ENCODE measurements around the gene FRYL. TPM values are rescaled to one million over a fixed set of nuclear protein-coding genes. Genes with fewer than 3 reads are reported as not detected.
"Not testable (repeated sequence)": the region's sequence is repeated elsewhere in the genome, so short reads cannot be mapped to it uniquely, and the experiment has no call there.

Gene FRYL
- total and polyA plus RNA-seq, 2 experiments from 2014 or later = 15.7 to 82.3 TPM

GRCh38 chr4:48804584-48805301 is 24.7 kb upstream of the FRYL start:
- no peak for TF ChIP-seq EZH2phosphoT487 (IDR thresholded peaks at IDR 0.05; ENCODE audit: low read depth, severe bottlenecking, unreplicated experiment)
- Histone ChIP-seq H3K9me3 (ENCODE audit: low read depth) (no peaks in the 10 kb centered on the region), H3K4me3 (no peak overlapping the region), H3K27ac (no peak overlapping the region), H3K27me3 (no peaks in the 10 kb centered on the region), H3K9me2 (replicated peaks; ENCODE audit: insufficient read depth) (no peaks in the 10 kb centered on the region), H3K79me2 (no peaks in the 10 kb centered on the region), H3K4me1 (ENCODE audit: insufficient read depth) (no peaks in the 10 kb centered on the region), H2AFZ (no peak overlapping the region), H4K20me1 (ENCODE audit: insufficient read depth, poor library complexity, severe bottlenecking) (no peaks in the 10 kb centered on the region), H3K4me2 (no peak overlapping the region), H3K36me3 (replicated peaks; ENCODE audit: insufficient read depth, low read depth) (no peaks in the 10 kb centered on the region)
- WGBS (ENCODE audit: low lambda C conversion rate, missing lambda C conversion rate) = 91% methylated on average over 8 of the region's 8 CpGs
- DNase-seq (ENCODE audit: low spot score) = no peak

GRCh38 chr4:48801016-48801715 is 21.1 kb upstream of the FRYL start:
- 70% methylated on average over 3 of the region's 3 CpGs for WGBS (ENCODE audit: low lambda C conversion rate, missing lambda C conversion rate)
- Histone ChIP-seq H3K4me1 (ENCODE audit: insufficient read depth) (no peaks in the 10 kb centered on the region), H4K20me1 (ENCODE audit: insufficient read depth, poor library complexity, severe bottlenecking) (no peaks in the 10 kb centered on the region), H2AFZ (no peak overlapping the region), H3K79me2 (no peaks in the 10 kb centered on the region), H3K4me2 (no peak overlapping the region), H3K9me2 (replicated peaks; ENCODE audit: insufficient read depth) (no peaks in the 10 kb centered on the region), H3K9me3 (ENCODE audit: low read depth) (no peaks in the 10 kb centered on the region), H3K27ac (no peak overlapping the region), H3K4me3 (no peak overlapping the region), H3K36me3 (replicated peaks; ENCODE audit: insufficient read depth, low read depth) (no peaks in the 10 kb centered on the region), H3K27me3 (no peaks in the 10 kb centered on the region)
- no peak for DNase-seq (ENCODE audit: low spot score)
- TF ChIP-seq EZH2phosphoT487 (IDR thresholded peaks at IDR 0.05; ENCODE audit: low read depth, severe bottlenecking, unreplicated experiment) (no peak), EZH2 (IDR thresholded peaks at IDR 0.05; ENCODE audit: borderline replicate concordance) (no peak), CTCF (IDR thresholded peaks at IDR 0.05; ENCODE audit: poor library complexity) (no peak)

GRCh38 chr4:48800155-48800554 is 20.1 kb upstream of the FRYL start:
- H3K79me2 ChIP-seq; H3K4me3 ChIP-seq; H3K4me1 ChIP-seq (ENCODE audit: insufficient read depth); H3K4me2 ChIP-seq; H3K27me3 ChIP-seq; H2AFZ ChIP-seq; H3K36me3 ChIP-seq (replicated peaks; ENCODE audit: insufficient read depth, low read depth); H4K20me1 ChIP-seq (ENCODE audit: insufficient read depth, poor library complexity, severe bottlenecking); DNase-seq (ENCODE audit: low spot score); H3K9me3 ChIP-seq (ENCODE audit: low read depth); H3K9me2 ChIP-seq (replicated peaks; ENCODE audit: insufficient read depth); H3K27ac ChIP-seq: not testable (repeated sequence)
- 89% methylated on average over 2 of the region's 2 CpGs for WGBS (ENCODE audit: low lambda C conversion rate, missing lambda C conversion rate)

- no peaks in the 10 kb centered on the region for H3K27me3 ChIP-seq
- DNase-seq (ENCODE audit: low spot score) = no peak
- no peak overlapping the region for H3K27ac ChIP-seq
- H2AFZ ChIP-seq = no peak overlapping the region
- H4K20me1 ChIP-seq (ENCODE audit: insufficient read depth, poor library complexity, severe bottlenecking) = no peaks in the 10 kb centered on the region
- no peaks in the 10 kb centered on the region for H3K4me1 ChIP-seq (ENCODE audit: insufficient read depth)
- no peaks in the 10 kb centered on the region for H3K9me3 ChIP-seq (ENCODE audit: low read depth)
- no peaks in the 10 kb centered on the region for H3K9me2 ChIP-seq (replicated peaks; ENCODE audit: insufficient read depth)
- no peak for TF ChIP-seq CTCF (IDR thresholded peaks at IDR 0.05; ENCODE audit: poor library complexity)
- TF ChIP-seq EZH2phosphoT487 (IDR thresholded peaks at IDR 0.05; ENCODE audit: low read depth, severe bottlenecking, unreplicated experiment) = no peak
- TF ChIP-seq EZH2 (IDR thresholded peaks at IDR 0.05; ENCODE audit: borderline replicate concordance) = no peak
- WGBS (ENCODE audit: low lambda C conversion rate, missing lambda C conversion rate) = 66% methylated on average over 2 of the region's 2 CpGs
- H3K4me2 ChIP-seq = no peak overlapping the region
- H3K79me2 ChIP-seq = no peaks in the 10 kb centered on the region
- no peaks in the 10 kb centered on the region for H3K36me3 ChIP-seq (replicated peaks; ENCODE audit: insufficient read depth, low read depth)
- H3K4me3 ChIP-seq = no peak overlapping the region
Observed at GRCh38 chr4:48799157-48799556, 19.1 kb upstream of the FRYL start.

All from hepatocyte (in vitro differentiated cells).